ENCODE results near the gene ZYX. TPM values are rescaled to one million over a fixed set of nuclear protein-coding genes. Genes with fewer than 3 reads are reported as not detected.
A peak's percentile ranks its signal among the peaks of the same experiment; 100 is the strongest.

The ZYX gene
- total RNA-seq, 1 experiment from 2014 or later = 145 TPM

DNA sequence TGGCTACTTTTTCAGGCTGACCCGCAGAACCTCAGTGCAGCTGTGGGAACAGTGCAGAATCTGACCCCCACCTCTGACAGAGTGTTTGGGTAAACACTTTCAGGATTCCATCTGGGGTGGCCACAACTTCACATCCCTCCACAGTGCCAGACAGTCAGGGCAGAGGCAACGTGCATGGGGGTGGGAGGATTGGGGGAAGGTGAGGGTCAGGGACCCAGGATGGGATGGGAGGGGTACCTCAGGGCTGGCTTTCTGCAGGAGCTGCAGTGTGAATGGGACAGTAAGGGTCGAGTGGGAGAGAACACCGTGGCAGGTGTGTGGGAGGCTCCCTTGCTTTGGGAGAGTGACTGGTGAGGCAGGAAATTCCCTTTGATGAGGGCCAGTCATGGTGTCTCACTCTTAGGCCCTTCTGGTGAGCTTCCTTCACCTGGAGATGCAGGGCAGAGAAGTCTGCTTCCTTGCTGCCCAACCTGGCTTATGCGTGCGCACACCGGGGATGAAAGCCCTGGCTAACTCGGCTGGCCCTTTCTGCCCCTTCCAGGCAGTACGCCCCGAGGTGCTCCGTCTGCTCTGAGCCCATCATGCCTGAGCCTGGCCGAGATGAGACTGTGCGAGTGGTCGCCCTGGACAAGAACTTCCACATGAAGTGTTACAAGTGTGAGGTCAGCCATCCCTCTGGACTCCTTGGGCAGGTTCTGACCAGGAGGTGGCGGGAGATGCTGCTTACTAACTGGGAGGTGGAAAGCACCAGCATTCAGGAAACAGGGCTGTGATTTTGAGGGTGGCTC, 8.4 kb downstream of the ZYX start:
- ChIA-PET CTCF (no interaction called here), POLR2A (ENCODE audit: unreplicated experiment) (no interaction called here)
- Histone ChIP-seq H3K79me2 (ENCODE audit: low read depth) (peaks cover 19% of the 10 kb centered on the region; the same call in 1 of the 2 replicates), H3K36me3 (ENCODE audit: low read depth) (0 out of 2 replicates have a peak, but pooled peaks cover 30% of the 10 kb centered on the region), H3K9me3 (ENCODE audit: insufficient read depth, low read depth) (no peaks in the 10 kb centered on the region), H3K27ac (no peak overlapping the region), H3K4me2 (no peak overlapping the region), H3K4me3 (no peak overlapping the region), H2AFZ (no peak overlapping the region), H3K27me3 (ENCODE audit: insufficient read depth, low read depth) (no peaks in the 10 kb centered on the region), H3K4me1 (replicated peaks; ENCODE audit: insufficient read depth) (no peaks in the 10 kb centered on the region), H4K20me1 (ENCODE audit: insufficient read depth) (peaks cover 37% of the 10 kb centered on the region), H3F3A (ENCODE audit: insufficient read depth, low read depth) (peaks cover 12% of the 10 kb centered on the region; the same call in 1 of the 2 replicates), H3K9me2 (ENCODE audit: insufficient read depth) (no peaks in the 10 kb centered on the region)
- intact Hi-C loops (cut with micrococcal nuclease; ENCODE audit: unreplicated experiment) = no loop called here
- no TSS peak for BruUV-seq (replicated peaks)
- no peak for DNase-seq
- no peak for TF ChIP-seq EZH2 (IDR thresholded peaks at IDR 0.05; ENCODE audit: low read depth)
- TF ChIP-seq, protein P1, sequence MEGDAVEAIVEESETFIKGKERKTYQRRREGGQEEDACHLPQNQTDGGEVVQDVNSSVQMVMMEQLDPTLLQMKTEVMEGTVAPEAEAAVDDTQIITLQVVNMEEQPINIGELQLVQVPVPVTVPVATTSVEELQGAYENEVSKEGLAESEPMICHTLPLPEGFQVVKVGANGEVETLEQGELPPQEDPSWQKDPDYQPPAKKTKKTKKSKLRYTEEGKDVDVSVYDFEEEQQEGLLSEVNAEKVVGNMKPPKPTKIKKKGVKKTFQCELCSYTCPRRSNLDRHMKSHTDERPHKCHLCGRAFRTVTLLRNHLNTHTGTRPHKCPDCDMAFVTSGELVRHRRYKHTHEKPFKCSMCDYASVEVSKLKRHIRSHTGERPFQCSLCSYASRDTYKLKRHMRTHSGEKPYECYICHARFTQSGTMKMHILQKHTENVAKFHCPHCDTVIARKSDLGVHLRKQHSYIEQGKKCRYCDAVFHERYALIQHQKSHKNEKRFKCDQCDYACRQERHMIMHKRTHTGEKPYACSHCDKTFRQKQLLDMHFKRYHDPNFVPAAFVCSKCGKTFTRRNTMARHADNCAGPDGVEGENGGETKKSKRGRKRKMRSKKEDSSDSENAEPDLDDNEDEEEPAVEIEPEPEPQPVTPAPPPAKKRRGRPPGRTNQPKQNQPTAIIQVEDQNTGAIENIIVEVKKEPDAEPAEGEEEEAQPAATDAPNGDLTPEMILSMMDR (conservative IDR thresholded peaks at IDR 0.05) = no peak

DNA sequence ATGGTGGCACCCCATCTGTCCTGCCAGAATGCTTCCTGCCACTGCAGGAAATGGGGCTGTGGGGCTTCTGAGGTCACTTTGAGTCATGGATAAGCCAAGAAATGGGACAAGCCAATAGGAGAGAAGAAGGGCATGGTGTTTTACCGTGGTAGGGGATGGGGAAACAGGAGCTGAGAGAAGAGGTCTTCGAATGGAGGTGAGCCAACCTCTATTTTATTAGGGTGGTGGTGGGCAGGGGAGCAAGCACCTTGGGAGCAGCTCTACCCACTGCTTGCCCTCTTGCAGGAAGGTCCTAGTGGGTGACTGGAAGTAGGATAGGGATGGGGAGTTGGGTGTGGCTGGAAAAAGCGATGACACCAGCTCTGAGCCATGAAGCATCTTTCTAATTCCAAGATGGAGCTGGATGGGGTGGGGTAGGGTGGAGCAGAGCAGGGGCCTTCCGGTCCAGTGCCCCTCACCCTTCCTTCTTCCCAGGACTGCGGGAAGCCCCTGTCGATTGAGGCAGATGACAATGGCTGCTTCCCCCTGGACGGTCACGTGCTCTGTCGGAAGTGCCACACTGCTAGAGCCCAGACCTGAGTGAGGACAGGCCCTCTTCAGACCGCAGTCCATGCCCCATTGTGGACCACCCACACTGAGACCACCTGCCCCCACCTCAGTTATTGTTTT, 9.1 kb downstream of the ZYX start:
- H3K79me2 ChIP-seq (ENCODE audit: low read depth) = peaks cover 11% of the 10 kb centered on the region; the same call in 1 of the 2 replicates
- intact Hi-C loops (cut with micrococcal nuclease; ENCODE audit: unreplicated experiment) = no loop called here
- H4K20me1 ChIP-seq (ENCODE audit: insufficient read depth) = peaks cover 30% of the 10 kb centered on the region; the same call in 1 of the 2 replicates
- no peaks in the 10 kb centered on the region for H3K4me1 ChIP-seq (replicated peaks; ENCODE audit: insufficient read depth)
- H3F3A ChIP-seq (ENCODE audit: insufficient read depth, low read depth) = peaks cover 12% of the 10 kb centered on the region; the same call in 1 of the 2 replicates
- no peak overlapping the region for H3K4me2 ChIP-seq
- POLR2A ChIA-PET (ENCODE audit: unreplicated experiment) = interaction anchor here (0.6 kb wide), 1 partner anchor 14 kb away, joined by 6 read pairs; no protein-coding TSS in a partner anchor
- no peak for TF ChIP-seq EZH2 (IDR thresholded peaks at IDR 0.05; ENCODE audit: low read depth)
- TF ChIP-seq, protein P1 (conservative IDR thresholded peaks at IDR 0.05) = no peak
- H3K9me3 ChIP-seq (ENCODE audit: insufficient read depth, low read depth) = no peaks in the 10 kb centered on the region
- no peak overlapping the region for H3K4me3 ChIP-seq
- DNase-seq = no peak
- no peak overlapping the region for H3K27ac ChIP-seq
- BruUV-seq (replicated peaks) = TSS peak; percentile 9
- no peaks in the 10 kb centered on the region for H3K27me3 ChIP-seq (ENCODE audit: insufficient read depth, low read depth)
- no peak overlapping the region for H2AFZ ChIP-seq
- H3K9me2 ChIP-seq (ENCODE audit: insufficient read depth) = no peaks in the 10 kb centered on the region
- H3K36me3 ChIP-seq (ENCODE audit: low read depth) = 0 out of 2 replicates have a peak, but pooled peaks cover 30% of the 10 kb centered on the region
- CTCF ChIA-PET = no interaction called here

DNA sequence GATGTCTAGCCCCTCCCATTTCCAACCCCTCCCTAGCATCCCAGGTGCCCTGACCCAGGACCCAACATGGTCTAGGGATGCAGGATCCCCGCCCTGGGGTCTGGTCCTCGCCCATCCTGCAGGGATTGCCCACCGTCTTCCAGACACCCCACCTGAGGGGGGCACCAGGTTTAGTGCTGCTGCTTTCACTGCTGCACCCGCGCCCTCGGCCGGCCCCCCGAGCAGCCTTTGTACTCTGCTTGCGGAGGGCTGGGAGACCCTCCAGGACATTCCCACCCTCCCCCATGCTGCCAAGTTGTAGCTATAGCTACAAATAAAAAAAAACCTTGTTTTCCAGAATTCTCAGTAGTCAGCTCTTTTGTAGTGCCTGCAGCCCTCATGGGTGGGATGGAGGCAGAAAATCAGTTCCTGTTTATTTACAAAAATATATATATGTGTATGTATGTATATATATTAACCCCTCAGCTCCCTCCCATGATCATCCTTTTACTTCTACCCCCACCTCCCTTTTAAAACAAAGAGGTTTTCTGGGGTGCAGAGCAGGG, 9.7 kb downstream of the ZYX start:
- Histone ChIP-seq H3F3A (ENCODE audit: insufficient read depth, low read depth) (peaks cover 12% of the 10 kb centered on the region; the same call in 1 of the 2 replicates), H3K9me3 (ENCODE audit: insufficient read depth, low read depth) (no peaks in the 10 kb centered on the region), H3K27me3 (ENCODE audit: insufficient read depth, low read depth) (no peaks in the 10 kb centered on the region), H3K4me3 (no peak overlapping the region), H3K79me2 (ENCODE audit: low read depth) (peaks cover 6% of the 10 kb centered on the region; the same call in 1 of the 2 replicates), H3K4me2 (no peak overlapping the region), H3K9me2 (ENCODE audit: insufficient read depth) (no peaks in the 10 kb centered on the region), H3K4me1 (replicated peaks; ENCODE audit: insufficient read depth) (no peaks in the 10 kb centered on the region), H3K36me3 (ENCODE audit: low read depth) (0 out of 2 replicates have a peak, but pooled peaks cover 30% of the 10 kb centered on the region), H2AFZ (no peak overlapping the region), H4K20me1 (ENCODE audit: insufficient read depth) (peaks cover 25% of the 10 kb centered on the region; the same call in 1 of the 2 replicates), H3K27ac (no peak overlapping the region)
- BruUV-seq (replicated peaks) = no TSS peak
- intact Hi-C loops (cut with micrococcal nuclease; ENCODE audit: unreplicated experiment) = no loop called here
- CTCF ChIA-PET = no interaction called here
- no peak for DNase-seq
- TF ChIP-seq, protein P1 (conservative IDR thresholded peaks at IDR 0.05) = no peak
- no peak for TF ChIP-seq EZH2 (IDR thresholded peaks at IDR 0.05; ENCODE audit: low read depth)
- POLR2A ChIA-PET (ENCODE audit: unreplicated experiment) = interaction anchor here (0.6 kb wide), 1 partner anchor 13 kb away, joined by 6 read pairs; no protein-coding TSS in a partner anchor
